Mesendoderm (in vitro differentiated cells): Measurements from ENCODE around the gene COA7.

Experiments used
- DNase-seq: peaks from one replicate; pipeline ENCODE4 v3.0.0; 2013
- H2AK5ac ChIP-seq: 2 replicates; pipeline ENCODE4 v1.6.1; 2013; ENCODE audit warnings: low read length, inconsistent platforms
- H2BK120ac ChIP-seq: 2 replicates; pipeline ENCODE4 v1.6.1; 2013; ENCODE audit warnings: low read depth, mild to moderate bottlenecking, low read length, moderate library complexity, mixed read lengths
- H2BK15ac ChIP-seq: replicated peaks from 2 replicates; pipeline ENCODE4 v1.6.1; 2013; ENCODE audit warnings: low read depth, mild to moderate bottlenecking, moderate library complexity
- H2BK5ac ChIP-seq: 2 replicates; pipeline ENCODE4 v1.6.1; 2013; ENCODE audit warnings: low read length, inconsistent platforms
- H3K18ac ChIP-seq: 2 replicates; pipeline ENCODE4 v1.6.1; 2013; ENCODE audit warnings: mild to moderate bottlenecking, low read length, mixed read lengths
- H3K23ac ChIP-seq: one replicate; pipeline ENCODE4 v1.6.1; 2013; ENCODE audit warnings: low read length
- H3K27ac ChIP-seq: 2 replicates; pipeline ENCODE4 v1.5.1; 2013; ENCODE audit warnings: low read depth, mild to moderate bottlenecking, inconsistent platforms, low read length, moderate library complexity
- H3K27me3 ChIP-seq: 2 replicates; pipeline ENCODE4 v1.6.1; 2013; ENCODE audit warnings: low read length, control low read depth, mild to moderate bottlenecking, inconsistent platforms; ENCODE audit not compliant: insufficient read depth, poor library complexity
- H3K36me3 ChIP-seq: 2 replicates; pipeline ENCODE4 v1.6.1; 2013; ENCODE audit warnings: low read length, inconsistent platforms; ENCODE audit not compliant: control insufficient read depth, insufficient read depth
- H3K4ac ChIP-seq: one replicate; pipeline ENCODE4 v1.6.1; 2013; ENCODE audit warnings: low read depth, mild to moderate bottlenecking, low read length, moderate library complexity
- H3K4me1 ChIP-seq: 2 replicates; pipeline ENCODE4 v1.6.1; 2013; ENCODE audit warnings: low read depth, low read length, inconsistent platforms; ENCODE audit not compliant: control insufficient read depth
- H3K4me2 ChIP-seq: 2 replicates; pipeline ENCODE4 v1.6.1; 2013; ENCODE audit warnings: low read length
- H3K4me3 ChIP-seq: 2 replicates; pipeline ENCODE4 v1.5.1; 2013; ENCODE audit warnings: mild to moderate bottlenecking, low read length
- H3K56ac ChIP-seq: one replicate; pipeline ENCODE4 v1.6.1; 2013; ENCODE audit warnings: low read length
- H3K79me1 ChIP-seq: 2 replicates; pipeline ENCODE4 v1.6.1; 2013; ENCODE audit warnings: low read length, inconsistent platforms
- H3K79me2 ChIP-seq: 2 replicates; pipeline ENCODE4 v1.6.1; 2013; ENCODE audit warnings: mild to moderate bottlenecking, low read length; ENCODE audit not compliant: control insufficient read depth, insufficient read depth
- H3K9ac ChIP-seq: 2 replicates; pipeline ENCODE4 v1.6.1; 2013; ENCODE audit warnings: low read length, inconsistent platforms
- H4K5ac ChIP-seq: one replicate; pipeline ENCODE4 v1.6.1; 2013; ENCODE audit warnings: low read length
- H4K8ac ChIP-seq: one replicate; pipeline ENCODE4 v1.6.1; 2013; ENCODE audit warnings: low read depth, mild to moderate bottlenecking, control low read depth, low read length, moderate library complexity
- WGBS: extraction: QIAGEN DNeasy Blood & Tissue Kit; methylation state at CpG from one replicate; pipeline ENCODE4 v1.1.7; 2013; ENCODE audit warnings: low lambda C conversion rate, missing lambda C conversion rate; ENCODE audit not compliant: insufficient coverage; ENCODE audit errors: extremely low coverage; 5-methylcytosine and 5-hydroxymethylcytosine counted together

Gene COA7

DNA sequence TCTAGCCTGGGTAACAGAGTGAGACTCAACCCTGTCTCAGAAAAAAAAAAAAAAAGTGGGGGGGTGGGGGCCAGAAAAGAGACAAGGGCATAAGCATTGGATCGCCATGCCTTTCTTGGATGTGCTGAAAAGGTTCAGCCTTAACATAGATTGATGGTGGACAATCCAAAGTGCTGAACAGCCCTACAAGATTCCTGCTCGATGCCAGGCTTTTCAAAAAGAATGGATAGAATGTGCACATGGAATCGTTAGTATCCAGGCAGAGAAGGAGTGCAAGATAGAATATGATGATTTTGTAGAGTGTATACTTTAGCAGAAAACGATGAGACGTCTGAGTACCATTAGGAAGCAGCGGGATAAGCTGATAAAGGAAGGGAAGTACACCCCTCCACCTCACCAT, 10.9 kb upstream of the COA7 start:
- H3K4me1 ChIP-seq, result no peaks in the 10 kb centered on the region
- no peak overlapping the region for H3K56ac ChIP-seq
- no peak overlapping the region for H4K8ac ChIP-seq
- H3K4me2 ChIP-seq, result no peak overlapping the region
- H3K4ac ChIP-seq, result no peak overlapping the region
- DNase-seq, result no peak
- no peak overlapping the region for H3K4me3 ChIP-seq
- H3K27ac ChIP-seq, result no peak overlapping the region
- no peak overlapping the region for H3K18ac ChIP-seq
- H4K5ac ChIP-seq, result no peak overlapping the region
- no peak overlapping the region for H2BK120ac ChIP-seq
- no peaks in the 10 kb centered on the region for H3K27me3 ChIP-seq
- no peaks in the 10 kb centered on the region for H3K79me1 ChIP-seq
- H2AK5ac ChIP-seq, result no peak overlapping the region
- no CpG with 5 or more reads among the region's 6 CpGs for WGBS
- H2BK15ac ChIP-seq, result no peak overlapping the region
- no peak overlapping the region for H3K23ac ChIP-seq
- no peaks in the 10 kb centered on the region for H3K79me2 ChIP-seq
- no peak overlapping the region for H2BK5ac ChIP-seq
- no peaks in the 10 kb centered on the region for H3K36me3 ChIP-seq
- no peak overlapping the region for H3K9ac ChIP-seq

- no peak overlapping the region for H3K4ac ChIP-seq
Measured at GRCh38 chr1:52707927-52708655, 9.9 kb upstream of the COA7 start.

DNA sequence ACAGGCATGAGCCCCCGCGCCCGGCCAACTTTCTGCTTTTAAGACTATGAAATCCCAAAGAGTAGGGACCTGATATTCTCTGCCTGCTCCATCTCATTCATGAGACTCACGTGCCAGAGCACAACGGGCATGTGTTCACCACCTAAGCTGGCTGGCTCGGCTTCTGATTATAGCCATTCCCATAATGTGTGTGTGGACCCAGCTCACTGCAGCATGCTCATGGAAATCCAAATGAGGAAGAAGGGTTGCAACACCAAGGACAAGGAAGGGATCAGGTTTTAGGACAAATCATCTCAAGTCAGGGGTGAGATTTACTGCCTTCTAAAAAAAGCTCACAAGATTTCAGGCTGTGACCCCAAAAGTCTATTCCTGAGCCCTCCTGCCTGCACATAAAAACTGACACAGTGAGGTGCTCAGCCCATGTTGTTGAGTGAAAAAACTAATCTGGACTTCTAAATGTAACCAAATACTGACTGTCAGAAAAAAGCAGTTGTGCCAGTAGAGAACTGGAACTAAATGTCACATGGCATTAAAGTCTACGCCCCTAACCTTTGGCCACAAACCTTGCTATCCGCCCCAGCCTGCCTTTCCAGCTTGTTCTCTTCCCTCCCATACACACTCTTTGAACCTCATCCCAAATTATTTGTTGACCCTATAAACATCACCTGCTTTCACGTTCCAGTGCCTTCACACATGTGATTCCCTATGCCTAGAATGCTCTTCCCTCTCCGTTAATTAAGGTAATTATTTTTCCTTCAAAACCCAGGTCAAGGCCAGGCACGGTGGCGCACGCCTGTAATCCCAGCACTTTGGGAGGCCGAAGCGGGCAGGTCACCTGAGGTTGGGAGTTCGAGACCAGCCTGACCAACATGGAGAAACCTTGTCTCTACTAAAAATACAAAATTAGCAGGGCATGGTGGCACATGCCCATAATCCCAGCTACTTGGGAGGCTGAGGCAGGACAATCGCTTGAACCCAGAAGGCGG, 9.1 kb upstream of the COA7 start:
- Histone ChIP-seq H3K4me1 (no peaks in the 10 kb centered on the region), H3K79me2 (no peaks in the 10 kb centered on the region), H3K9ac (no peak overlapping the region), H4K8ac (no peak overlapping the region), H3K27me3 (no peaks in the 10 kb centered on the region), H3K4me3 (no peak overlapping the region), H3K36me3 (no peaks in the 10 kb centered on the region), H3K79me1 (no peaks in the 10 kb centered on the region), H4K5ac (no peak overlapping the region), H3K23ac (no peak overlapping the region), H3K4me2 (no peak overlapping the region), H3K4ac (no peak overlapping the region), H2BK5ac (no peak overlapping the region), H2BK15ac (no peak overlapping the region), H3K27ac (no peak overlapping the region), H3K56ac (no peak overlapping the region), H2BK120ac (no peak overlapping the region), H2AK5ac (no peak overlapping the region), H3K18ac (no peak overlapping the region)
- DNase-seq, result no peak
- WGBS, result no CpG with 5 or more reads among the region's 18 CpGs

More at GRCh38 chr1:52707927-52708655, 9.9 kb upstream of the COA7 start:
- no peak overlapping the region for H3K4me3 ChIP-seq
- H3K27ac ChIP-seq, result no peak overlapping the region
- H3K18ac ChIP-seq, result no peak overlapping the region
- no peaks in the 10 kb centered on the region for H3K27me3 ChIP-seq
- H3K23ac ChIP-seq, result no peak overlapping the region
- H2AK5ac ChIP-seq, result no peak overlapping the region
- H2BK15ac ChIP-seq, result no peak overlapping the region
- no peak overlapping the region for H4K5ac ChIP-seq
- WGBS, result no CpG with 5 or more reads among the region's 5 CpGs
- DNase-seq, result no peak
- H3K36me3 ChIP-seq, result no peaks in the 10 kb centered on the region
- no peaks in the 10 kb centered on the region for H3K79me1 ChIP-seq
- H3K79me2 ChIP-seq, result no peaks in the 10 kb centered on the region
- H3K9ac ChIP-seq, result no peak overlapping the region
- no peaks in the 10 kb centered on the region for H3K4me1 ChIP-seq
- H2BK120ac ChIP-seq, result no peak overlapping the region
- no peak overlapping the region for H2BK5ac ChIP-seq
- no peak overlapping the region for H3K56ac ChIP-seq
- no peak overlapping the region for H3K4me2 ChIP-seq
- no peak overlapping the region for H4K8ac ChIP-seq

GRCh38 chr1:52706136-52706670, 8.1 kb upstream of the COA7 start:
- no peak for DNase-seq
- Histone ChIP-seq H3K4me2 (no peak overlapping the region), H3K79me2 (no peaks in the 10 kb centered on the region), H3K9ac (no peak overlapping the region), H3K4me1 (no peaks in the 10 kb centered on the region), H4K8ac (no peak overlapping the region), H3K36me3 (no peaks in the 10 kb centered on the region), H2BK15ac (no peak overlapping the region), H3K27me3 (no peaks in the 10 kb centered on the region), H2BK120ac (no peak overlapping the region), H4K5ac (no peak overlapping the region), H3K27ac (no peak overlapping the region), H2BK5ac (no peak overlapping the region), H3K4me3 (no peak overlapping the region), H3K79me1 (no peaks in the 10 kb centered on the region), H3K18ac (no peak overlapping the region), H2AK5ac (no peak overlapping the region), H3K56ac (no peak overlapping the region), H3K4ac (no peak overlapping the region), H3K23ac (no peak overlapping the region)
- WGBS, result no CpG with 5 or more reads among the region's 6 CpGs

- Histone ChIP-seq H2BK5ac (no peak overlapping the region), H2AK5ac (no peak overlapping the region), H3K79me2 (no peaks in the 10 kb centered on the region), H3K4me1 (no peaks in the 10 kb centered on the region), H4K8ac (no peak overlapping the region), H3K79me1 (no peaks in the 10 kb centered on the region), H4K5ac (no peak overlapping the region), H2BK120ac (no peak overlapping the region), H2BK15ac (no peak overlapping the region), H3K4me3 (peak overlapping the region; percentile 57), H3K27ac (no peak overlapping the region), H3K4me2 (peak overlapping the region; percentile 99), H3K18ac (no peak overlapping the region), H3K4ac (no peak overlapping the region), H3K23ac (no peak overlapping the region), H3K56ac (peak overlapping the region; percentile 90), H3K36me3 (no peaks in the 10 kb centered on the region), H3K27me3 (no peaks in the 10 kb centered on the region), H3K9ac (peak overlapping the region; percentile 76)
- DNase-seq, result peak; percentile 98
- no CpG with 5 or more reads among the region's 35 CpGs for WGBS
Measured at GRCh38 chr1:52702886-52703787, 5.0 kb upstream of the COA7 start.
